ENCODE results near the gene PYDC1.
"Not testable (repeated sequence)": the region's sequence is repeated elsewhere in the genome, so short reads cannot be mapped to it uniquely, and the experiment has no call there.

Gene PYDC1

GRCh38 chr16:31221357-31222160 is 4.6 kb upstream of the PYDC1 start:
- DNase-seq (ENCODE audit: low read depth, low spot score), result no peak

GRCh38 chr16:31219154-31219741 is 2.3 kb upstream of the PYDC1 start:
- DNase-seq (ENCODE audit: low read depth, low spot score), result no peak

DNA sequence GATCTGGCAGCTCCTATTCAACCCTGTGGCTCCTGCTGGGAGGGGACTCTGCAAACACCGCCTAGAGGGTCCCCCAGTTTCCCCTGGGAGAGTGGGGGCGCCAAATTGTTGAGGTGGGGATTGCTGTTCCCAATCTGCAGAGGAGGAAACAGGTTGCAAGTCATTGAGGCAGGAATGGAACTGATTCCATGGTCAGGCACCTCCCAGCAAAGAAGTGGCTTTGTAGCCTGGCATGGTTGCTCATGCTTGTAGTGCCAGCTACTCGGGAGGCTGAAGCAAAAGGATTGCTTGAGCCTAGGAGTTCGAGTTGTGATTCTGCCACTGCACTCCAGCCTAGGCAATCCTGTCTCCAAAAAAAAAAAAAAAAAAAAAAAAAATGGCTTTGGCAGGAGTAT is 198 bp upstream of the PYDC1 start:
- DNase-seq (ENCODE audit: low read depth, low spot score), result no peak

- DNase-seq (ENCODE audit: low read depth, low spot score), result peak; percentile 79
Measured at GRCh38 chr16:31215287-31216162, 1.4 kb downstream of the PYDC1 start.

- DNase-seq (ENCODE audit: low read depth, low spot score), result peak; percentile 30
Measured at GRCh38 chr16:31214708-31215286, 2.1 kb downstream of the PYDC1 start.

- DNase-seq (ENCODE audit: low read depth, low spot score), result no peak
Measured at GRCh38 chr16:31213877-31214707, 2.8 kb downstream of the PYDC1 start, which contains the start of gene TRIM72. Gene TRIM72 (plus strand): TSS chr16:31214119. CDS start chr16:31214739, 620 bp downstream.

DNA sequence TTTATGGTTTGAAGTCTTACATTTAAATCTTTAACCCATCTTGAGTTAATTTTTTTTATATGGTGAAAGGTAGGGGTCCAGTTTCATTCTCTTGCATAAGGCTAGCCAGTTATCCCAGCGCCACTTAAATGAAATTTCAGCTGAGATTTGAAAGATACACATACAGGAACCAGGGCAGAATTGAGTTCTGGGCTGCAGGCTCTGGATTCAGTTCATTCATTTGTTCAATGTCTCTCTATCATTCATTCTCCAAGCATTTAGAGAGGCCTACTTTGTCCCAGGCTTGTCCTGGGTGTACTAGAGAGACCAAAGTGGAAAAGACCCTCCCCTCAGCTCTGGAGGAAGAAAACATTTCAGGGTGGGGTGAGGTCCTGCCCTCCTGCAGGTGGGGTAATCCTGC is 3.6 kb downstream of the PYDC1 start:
- no peak for DNase-seq (ENCODE audit: low read depth, low spot score)

DNA sequence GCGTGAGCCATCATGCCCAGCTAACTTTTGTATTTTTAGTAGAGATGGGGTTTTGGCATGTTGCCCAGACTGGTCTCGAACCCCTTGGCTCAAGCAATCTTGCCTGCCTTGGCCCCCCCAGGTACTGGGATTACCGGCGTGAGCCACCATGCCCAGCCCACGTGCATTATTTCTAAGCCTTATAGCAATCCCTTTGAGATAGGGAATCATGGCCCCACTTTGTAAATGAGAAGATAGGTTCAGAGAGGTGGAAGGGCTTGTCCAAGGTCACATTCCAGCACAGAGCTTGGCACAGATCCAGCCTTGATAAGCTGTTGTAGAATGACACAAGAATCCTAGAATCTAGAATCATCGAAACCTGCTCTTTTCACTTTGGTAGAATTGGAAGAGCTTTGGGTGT is 10.2 kb downstream of the PYDC1 start:
- DNase-seq (ENCODE audit: low read depth, low spot score), result no peak

DNA sequence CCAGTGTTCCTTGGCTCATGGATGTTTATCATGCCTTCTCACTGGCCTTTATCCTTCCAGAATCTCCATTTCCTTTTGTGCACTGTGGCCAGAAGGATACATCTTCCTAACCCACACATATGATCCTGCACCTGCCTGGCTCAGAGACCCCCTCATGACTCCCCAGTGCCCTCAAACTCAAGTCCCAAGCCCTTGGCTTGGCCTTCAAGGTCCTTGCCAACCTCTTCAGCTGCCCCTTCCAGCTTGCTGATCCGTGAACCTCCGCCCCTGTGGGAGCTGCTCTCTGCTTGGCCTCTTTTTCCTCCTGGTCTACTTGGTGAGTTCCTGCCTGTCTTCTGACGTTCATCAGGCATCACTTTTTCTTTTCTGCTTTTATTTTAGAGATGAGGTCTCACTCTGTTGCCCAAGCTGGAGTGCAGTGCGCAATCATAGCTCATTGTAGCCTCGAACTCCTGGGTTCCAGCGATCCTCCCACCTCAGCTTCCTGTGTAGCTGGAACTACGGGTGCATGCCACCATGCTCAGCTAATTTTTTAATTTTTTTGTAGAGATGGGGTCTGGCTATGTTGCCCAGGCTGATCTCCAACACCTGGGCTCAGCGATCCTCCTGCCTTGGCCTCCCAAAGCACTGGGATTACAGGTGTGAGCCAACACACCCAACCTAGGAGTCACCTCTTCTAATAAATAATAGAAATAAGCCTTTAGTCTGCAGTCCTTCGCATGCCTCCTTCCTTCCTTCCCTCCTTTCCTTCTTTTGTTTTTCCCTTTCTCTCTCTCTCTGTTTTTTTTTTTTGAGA is 11.9 kb downstream of the PYDC1 start:
- DNase-seq (ENCODE audit: low read depth, low spot score), result no peak

DNA sequence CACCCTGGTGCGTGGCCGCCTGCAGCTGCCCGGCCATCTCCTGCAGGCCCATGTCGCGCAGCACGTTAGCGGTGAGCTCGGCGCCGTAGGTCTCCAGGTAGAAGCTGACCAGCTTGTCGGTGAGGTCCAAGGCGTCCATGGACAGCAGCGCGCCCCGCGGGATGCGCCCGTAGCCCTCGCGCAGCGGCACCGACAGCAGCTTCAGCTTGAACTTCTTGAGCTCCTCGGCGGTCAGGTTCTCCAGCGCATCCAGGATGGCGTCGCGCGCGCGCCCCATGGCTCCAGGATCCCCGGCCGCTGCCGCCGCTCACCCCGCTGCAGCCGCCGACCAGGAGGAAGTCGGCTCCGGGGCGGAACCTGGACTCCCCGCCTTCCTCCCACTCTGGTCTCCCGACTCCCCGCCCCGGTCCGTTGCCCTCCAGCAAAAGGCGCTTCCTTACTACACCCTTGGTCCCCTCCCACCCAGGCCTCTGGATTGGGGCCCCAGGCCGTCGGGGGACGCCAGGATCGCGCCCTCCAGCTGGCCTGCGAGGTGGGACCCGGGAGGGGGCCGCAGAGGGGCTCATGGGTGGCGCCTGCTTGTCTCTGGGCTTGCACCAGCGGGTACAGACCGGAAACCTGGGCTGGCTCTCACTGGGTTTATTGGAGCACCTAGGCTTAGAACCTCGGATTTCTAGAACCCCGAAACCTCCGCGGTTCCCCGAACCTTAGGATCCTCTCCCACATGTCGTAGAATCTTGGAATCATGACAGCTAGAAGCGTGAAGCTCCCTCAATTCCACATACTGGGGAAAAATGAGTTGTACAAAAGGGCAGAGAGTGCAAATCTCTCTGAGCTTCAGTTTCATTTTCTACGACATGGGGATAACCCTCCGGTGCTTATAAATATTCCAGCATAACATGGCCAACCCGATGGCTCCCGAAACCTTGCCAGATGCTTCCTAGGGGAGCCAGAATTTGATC is 14.2 kb downstream of the PYDC1 start, which contains the start of gene PYCARD:
PYCARD (minus strand) TSS at position 347 of the 962 bp plus-strand sequence; CDS start at position 277, 70 bp downstream.
- peak; percentile 49 for DNase-seq (ENCODE audit: low read depth, low spot score)

GRCh38 chr16:31201582-31202413 is 15.1 kb downstream of the PYDC1 start:
- peak; percentile 75 for DNase-seq (ENCODE audit: low read depth, low spot score)

DNA sequence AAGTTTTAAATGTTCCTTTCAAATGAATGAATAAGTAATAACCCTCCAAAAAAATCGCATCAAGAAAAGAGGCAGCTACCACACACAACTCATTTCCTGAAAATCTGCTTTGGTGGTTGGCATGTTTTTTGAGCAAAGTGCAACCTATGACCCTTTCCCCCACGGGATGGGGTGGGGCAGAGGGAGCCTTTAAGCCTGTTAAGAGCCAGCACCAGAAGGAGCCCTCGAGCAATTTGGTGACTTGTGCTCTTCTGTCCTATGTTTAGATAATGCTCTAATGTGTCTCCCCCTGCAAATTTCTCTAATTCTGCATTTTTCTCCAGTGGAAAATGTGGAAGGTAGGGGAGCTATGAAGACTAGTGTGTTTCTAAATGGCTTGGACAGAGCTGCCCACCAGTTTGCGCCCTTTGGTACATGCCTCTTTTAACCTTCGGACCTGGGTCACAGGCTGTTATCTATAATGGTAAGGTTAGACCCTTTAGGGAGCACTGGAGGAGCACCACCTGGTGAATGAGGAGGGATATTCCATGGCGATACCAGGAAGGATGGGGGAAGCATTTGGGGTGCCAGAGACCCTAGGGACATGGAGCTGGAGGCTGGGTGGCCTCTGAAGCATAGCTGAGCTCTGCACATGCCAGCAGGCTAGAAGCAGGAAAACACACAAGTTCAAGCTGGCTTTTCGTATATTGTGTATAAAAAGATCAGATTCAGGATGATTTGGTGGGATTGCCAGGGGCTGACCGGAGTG is 15.9 kb downstream of the PYDC1 start:
- no peak for DNase-seq (ENCODE audit: low read depth, low spot score)

GRCh38 chr16:31200111-31200510 is 16.8 kb downstream of the PYDC1 start:
- not testable (repeated sequence) for DNase-seq (ENCODE audit: low read depth, low spot score)

DNA sequence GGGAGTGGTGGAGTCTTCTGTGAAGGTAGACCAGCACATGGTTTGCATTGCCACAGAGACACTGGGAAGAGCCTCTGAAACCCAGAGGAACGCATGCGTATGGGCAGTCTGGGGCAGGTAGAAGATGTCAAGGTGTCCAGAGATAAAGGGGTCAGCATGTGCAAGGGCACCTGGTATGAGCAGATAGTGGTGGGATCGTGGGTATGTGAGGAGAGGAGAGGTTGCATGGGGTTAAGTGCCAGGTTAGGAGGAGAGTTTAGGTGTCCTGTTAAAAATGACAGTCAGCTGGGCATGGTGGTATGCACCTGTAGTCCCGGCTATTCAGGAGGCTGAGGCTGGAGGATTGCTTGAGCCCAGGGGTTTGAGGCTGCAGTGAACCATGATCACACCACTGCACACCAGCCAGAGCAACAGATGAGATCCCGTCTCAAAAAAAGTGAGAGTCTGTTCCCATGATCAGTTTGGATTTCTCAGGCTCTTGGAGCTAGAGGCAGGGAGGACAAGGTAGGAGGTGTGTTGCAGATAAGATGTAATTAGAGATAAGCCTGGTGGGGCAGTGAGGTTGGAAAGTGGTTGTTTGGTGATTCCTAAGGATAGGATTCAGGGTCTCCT is 17.4 kb downstream of the PYDC1 start:
- no peak for DNase-seq (ENCODE audit: low read depth, low spot score)

DNA sequence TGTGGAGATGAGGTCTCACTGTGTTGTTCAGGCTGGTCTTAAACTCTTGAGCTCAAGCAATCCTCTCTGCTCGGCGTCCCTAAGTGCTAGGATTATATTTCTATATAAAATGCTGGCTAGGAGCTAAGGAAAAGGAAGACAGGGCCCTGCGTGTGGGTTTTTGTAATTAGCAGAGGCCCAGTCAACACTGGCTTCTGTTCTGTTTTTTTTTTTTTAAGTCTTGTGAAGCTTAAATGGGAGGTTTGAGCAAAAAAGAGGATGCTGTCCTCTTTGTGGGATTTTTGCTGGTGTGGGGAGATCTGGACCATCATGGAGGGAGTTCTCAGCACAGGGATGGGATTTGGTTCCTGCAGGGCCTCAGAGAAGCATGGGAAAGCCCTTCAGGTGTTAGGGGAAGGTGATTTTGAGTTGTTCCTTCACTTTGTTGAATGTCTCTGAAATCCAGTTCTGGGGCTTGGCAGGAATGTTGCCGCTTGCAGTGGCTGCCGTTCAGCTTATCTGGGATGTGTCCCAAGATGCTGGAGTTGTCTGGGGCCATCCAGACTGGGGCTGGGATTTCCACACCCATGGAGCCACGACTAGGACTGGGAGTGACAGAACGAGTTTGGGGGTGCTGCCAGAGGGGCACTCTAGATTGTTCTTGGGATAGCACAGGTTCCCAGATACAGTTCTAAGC is 18.6 kb downstream of the PYDC1 start:
- DNase-seq (ENCODE audit: low read depth, low spot score), result no peak
